ENCODE data around the gene ORM1.

Gene ORM1

GRCh38 chr9:114291886-114292590 lies 30.9 kb upstream of the ORM1 start:
- no peak overlapping the region for H3K4me3 ChIP-seq (replicated peaks; ENCODE audit: low read depth, low read length)
- TF ChIP-seq CTCF (IDR thresholded peaks at IDR 0.05; ENCODE audit: low read length, missing control alignments) = no peak
- no peak for DNase-seq (ENCODE audit: low read depth)

- H3K4me3 ChIP-seq (replicated peaks; ENCODE audit: low read depth, low read length) = no peak overlapping the region
- no peak for DNase-seq (ENCODE audit: low read depth)
- TF ChIP-seq CTCF (IDR thresholded peaks at IDR 0.05; ENCODE audit: low read length, missing control alignments) = no peak
Measured at GRCh38 chr9:114294664-114295063, 28.2 kb upstream of the ORM1 start.

GRCh38 chr9:114296338-114296737 lies 26.6 kb upstream of the ORM1 start:
- no peak for DNase-seq (ENCODE audit: low read depth)
- H3K4me3 ChIP-seq (replicated peaks; ENCODE audit: low read depth, low read length) = no peak overlapping the region
- TF ChIP-seq CTCF (IDR thresholded peaks at IDR 0.05; ENCODE audit: low read length, missing control alignments) = no peak

GRCh38 chr9:114299286-114300152 lies 23.4 kb upstream of the ORM1 start:
- no peak for DNase-seq (ENCODE audit: low read depth)
- H3K4me3 ChIP-seq (replicated peaks; ENCODE audit: low read depth, low read length) = no peak overlapping the region
- no peak for TF ChIP-seq CTCF (IDR thresholded peaks at IDR 0.05; ENCODE audit: low read length, missing control alignments)

GRCh38 chr9:114300153-114300845 lies 22.6 kb upstream of the ORM1 start:
- no peak for TF ChIP-seq CTCF (IDR thresholded peaks at IDR 0.05; ENCODE audit: low read length, missing control alignments)
- no peak overlapping the region for H3K4me3 ChIP-seq (replicated peaks; ENCODE audit: low read depth, low read length)
- no peak for DNase-seq (ENCODE audit: low read depth)

- H3K4me3 ChIP-seq (replicated peaks; ENCODE audit: low read depth, low read length) = no peak overlapping the region
- no peak for DNase-seq (ENCODE audit: low read depth)
- no peak for TF ChIP-seq CTCF (IDR thresholded peaks at IDR 0.05; ENCODE audit: low read length, missing control alignments)
Measured at GRCh38 chr9:114300846-114301797, 21.8 kb upstream of the ORM1 start.
